BJ (cell line): ENCODE data around the gene FSTL4. TPM values are rescaled to one million over a fixed set of nuclear protein-coding genes. Genes with fewer than 3 reads are reported as not detected.

Experiments
- CTCF ChIA-PET: fragments of 350-600 bp; formaldehyde crosslinking; extraction: SDS; loops from one replicate; lab custom pipeline; 2021; ENCODE audit warnings: antibody characterized with exemption, inconsistent platforms; lab: Yijun Ruan, JAX
- POLR2A ChIA-PET: fragments of 300-600 bp; sonication (Branson Sonifier 250); formaldehyde crosslinking; extraction: SDS; loops from one replicate; lab custom pipeline; 2021; ENCODE audit warnings: antibody characterized with exemption; lab: Charles Lee
- DNase-seq: peaks from one replicate; pipeline ENCODE4 v3.0.0-alpha.2; 2011; ENCODE audit warnings: low read depth
- H3K27me3 ChIP-seq: 2 replicates; pipeline ENCODE4 v1.6.0; 2011; ENCODE audit warnings: low read length; ENCODE audit not compliant: control insufficient read depth, insufficient read depth
- H3K36me3 ChIP-seq: 2 replicates; pipeline ENCODE4 v1.5.1; 2011; ENCODE audit warnings: low read length; ENCODE audit not compliant: control insufficient read depth, insufficient read depth
- H3K4me3 ChIP-seq: 2 replicates; pipeline ENCODE4 v1.5.1; 2011; ENCODE audit warnings: low read depth, mild to moderate bottlenecking, control low read depth, low read length
- CTCF ChIP-seq: IDR thresholded peaks from 2 replicates; pipeline ENCODE4 v1.5.1; 2011; ENCODE audit warnings: low read depth, mild to moderate bottlenecking, control low read depth, inconsistent platforms, low read length, moderate library complexity; ENCODE audit not compliant: insufficient read depth
- polyA plus RNA-seq: library from polyadenylated mRNA; depleted of rRNA; stranded (reverse); fragments of >200 nt; gene quantifications from 2 replicates; pipeline ENCODE4 v1.2.3, GENCODE V29; 2011

Gene FSTL4
- polyA plus RNA-seq, 1 experiment, result not detected

DNA sequence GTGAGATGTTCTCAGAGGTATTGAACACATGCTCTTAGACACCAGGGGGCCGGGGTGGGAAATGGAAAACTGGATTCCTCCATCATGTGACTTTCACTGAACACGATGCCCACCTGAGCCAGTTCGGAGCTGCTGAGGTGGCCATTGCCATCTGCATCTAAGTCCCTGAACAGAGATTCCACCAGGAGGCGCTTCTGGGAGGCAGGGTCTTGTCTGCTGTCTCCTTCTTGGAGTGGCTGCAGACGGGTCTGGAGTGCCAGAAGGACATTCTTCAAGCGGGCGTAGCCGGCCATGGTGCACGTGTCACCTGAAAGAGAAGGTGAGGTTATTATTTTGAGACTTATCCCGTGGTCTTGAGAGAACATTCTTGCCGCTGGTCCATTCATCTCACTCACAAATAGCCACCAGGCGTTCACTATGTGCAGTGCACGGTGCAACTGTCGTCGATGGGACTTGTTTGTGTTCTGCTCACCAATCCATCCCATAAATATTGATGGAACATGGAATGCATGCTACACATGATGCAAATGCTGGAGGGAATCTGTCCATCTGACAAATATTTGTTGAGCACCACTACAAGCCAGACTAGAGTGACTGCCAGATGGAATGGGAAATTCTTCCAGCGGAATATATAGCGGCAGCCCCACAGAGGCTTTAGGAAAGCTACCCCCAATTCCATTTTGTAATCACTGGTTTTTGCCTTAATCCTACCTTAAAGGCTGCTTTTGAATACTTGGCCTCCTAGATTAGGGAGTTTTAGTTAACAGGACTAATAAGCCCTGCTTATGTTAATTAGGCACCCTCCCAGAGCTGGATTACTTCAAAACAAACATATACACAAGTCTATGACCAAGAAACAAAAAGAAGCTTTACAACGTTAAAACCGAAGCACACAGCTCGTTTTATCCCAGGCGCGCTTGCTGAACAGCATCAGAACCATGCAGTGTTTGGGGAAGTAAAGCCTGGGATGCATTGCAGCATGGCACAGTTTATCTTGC lies 295.7 kb downstream of the FSTL4 start:
- no peak overlapping the region for H3K4me3 ChIP-seq
- H3K27me3 ChIP-seq, result no peaks in the 10 kb centered on the region
- TF ChIP-seq CTCF, result peak; percentile 29
- POLR2A ChIA-PET, result no interaction called here
- no peak for DNase-seq
- H3K36me3 ChIP-seq, result no peaks in the 10 kb centered on the region
- CTCF ChIA-PET, result interaction anchor here (1.1 to 2.3 kb wide), 2 partner anchors 11 to 13 kb away, joined by 3 to 6 read pairs; no protein-coding TSS in a partner anchor

- TF ChIP-seq CTCF, result no peak
- Histone ChIP-seq H3K4me3 (no peak overlapping the region), H3K27me3 (no peaks in the 10 kb centered on the region; the same call in 1 of the 2 replicates), H3K36me3 (no peaks in the 10 kb centered on the region)
- POLR2A ChIA-PET, result no interaction called here
- DNase-seq, result no peak
- CTCF ChIA-PET, result no interaction called here
Observed at GRCh38 chr5:133314086-133314485, 298.3 kb downstream of the FSTL4 start.

GRCh38 chr5:133311176-133311575 lies 301.2 kb downstream of the FSTL4 start:
- ChIA-PET POLR2A (no interaction called here), CTCF (interaction anchor here (0.7 to 1.1 kb wide), 2 partner anchors 84 to 201 kb away, joined by 3 read pairs; no protein-coding TSS in a partner anchor)
- Histone ChIP-seq H3K27me3 (no peaks in the 10 kb centered on the region; the same call in 1 of the 2 replicates), H3K36me3 (no peaks in the 10 kb centered on the region), H3K4me3 (no peak overlapping the region)
- no peak for DNase-seq
- no peak for TF ChIP-seq CTCF

GRCh38 chr5:133309984-133310621 lies 302.2 kb downstream of the FSTL4 start:
- ChIA-PET POLR2A (no interaction called here), CTCF (interaction anchor here (0.7 to 1.6 kb wide), 3 partner anchors 83 to 200 kb away, joined by 3 to 4 read pairs (median 3); no protein-coding TSS in a partner anchor)
- Histone ChIP-seq H3K4me3 (no peak overlapping the region), H3K27me3 (no peaks in the 10 kb centered on the region; the same call in 1 of the 2 replicates), H3K36me3 (no peaks in the 10 kb centered on the region)
- DNase-seq, result no peak
- no peak for TF ChIP-seq CTCF
